NCI-H526 (cell line): ENCODE results near the gene SMIM24.
"Not testable (repeated sequence)": the region's sequence is repeated elsewhere in the genome, so short reads cannot be mapped to it uniquely, and the experiment has no call there.

Experiments used
- DNase-seq, 2 experiments: peaks; one replicate each; lab custom pipeline; 2025; lab: John Stamatoyannopoulos, UW

The SMIM24 gene

DNA sequence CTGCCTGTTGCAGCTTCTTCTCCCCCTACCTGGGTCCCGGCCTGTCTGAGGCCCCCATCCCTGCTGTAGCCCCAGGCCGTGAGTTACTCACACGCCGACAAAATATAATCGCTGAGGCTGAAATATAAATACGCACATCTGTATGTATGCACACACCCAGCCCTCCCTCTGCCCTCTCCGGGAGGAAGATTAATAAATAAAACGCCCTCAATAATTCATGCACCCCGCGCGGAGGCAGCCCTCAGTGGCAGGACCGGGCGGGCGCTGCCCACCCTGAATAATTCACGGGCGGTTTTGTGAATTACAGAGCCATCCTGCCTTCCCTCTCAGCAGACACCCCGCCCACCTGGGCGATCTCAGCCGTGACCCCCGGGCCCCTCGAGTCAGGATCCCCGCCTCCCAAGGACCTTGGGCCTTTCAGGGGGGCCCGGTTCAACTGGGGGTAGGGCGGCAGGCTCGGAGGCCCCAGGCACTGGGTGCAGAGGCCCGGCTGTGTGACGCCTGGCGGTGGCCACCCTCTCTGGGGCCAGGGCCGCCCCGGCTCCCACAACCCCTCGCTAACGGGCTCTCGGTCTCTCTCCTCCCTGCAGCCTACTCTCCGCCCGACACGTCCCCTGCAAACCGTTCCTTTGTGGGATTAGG, 24.2 kb downstream of the SMIM24 start:
- DNase-seq, result no peak

GRCh38 chr19:3455393-3455955, 24.9 kb downstream of the SMIM24 start:
- DNase-seq, result no peak

- no peak for DNase-seq
These were observed 25.5 kb downstream of the SMIM24 start for GRCh38 chr19:3454656-3455392.

- no peak for DNase-seq
These were observed 26.5 kb downstream of the SMIM24 start for GRCh38 chr19:3453840-3454239.

GRCh38 chr19:3452942-3453214, 27.4 kb downstream of the SMIM24 start:
- not testable (repeated sequence) for DNase-seq

GRCh38 chr19:3452171-3452941, 28.0 kb downstream of the SMIM24 start:
- DNase-seq, result no peak

GRCh38 chr19:3451451-3451866, 28.9 kb downstream of the SMIM24 start:
- no peak for DNase-seq

- DNase-seq, result no peak
These were observed 29.4 kb downstream of the SMIM24 start for GRCh38 chr19:3450796-3451411.

DNA sequence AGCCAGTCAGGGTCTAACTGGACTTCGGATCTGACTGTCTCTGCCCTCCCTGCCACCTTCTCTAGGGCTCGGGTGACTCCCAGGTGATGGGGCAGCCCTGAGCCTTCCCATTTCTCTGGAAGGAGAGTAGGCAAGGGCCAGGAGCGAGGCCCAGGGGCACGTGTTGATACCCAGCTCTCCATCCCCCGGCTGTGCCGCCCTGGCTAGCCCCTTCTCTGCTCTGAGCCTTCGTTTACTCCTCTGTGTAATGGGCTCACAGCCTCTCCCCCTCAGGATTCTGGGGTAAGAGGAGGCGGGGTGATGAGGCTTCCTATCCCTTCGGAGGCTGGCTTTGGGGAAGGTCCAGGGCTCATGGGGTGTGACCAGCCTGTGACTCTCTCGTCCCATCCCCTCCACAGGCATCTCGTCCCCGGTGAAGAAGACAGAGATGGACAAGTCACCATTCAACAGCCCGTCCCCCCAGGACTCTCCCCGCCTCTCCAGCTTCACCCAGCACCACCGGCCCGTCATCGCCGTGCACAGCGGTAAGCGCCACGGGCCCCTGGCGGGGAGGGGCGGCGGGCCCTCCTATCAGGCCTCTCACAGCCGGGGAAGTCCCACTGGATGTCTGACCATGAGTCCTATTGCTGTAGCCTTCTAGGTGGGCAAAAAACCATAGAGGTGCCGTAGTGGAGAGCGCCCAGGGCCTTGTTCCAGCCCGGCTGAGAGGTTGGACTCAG, 31.6 kb downstream of the SMIM24 start:
- DNase-seq, result no peak

- DNase-seq, result not testable (repeated sequence)
These were observed 33.7 kb downstream of the SMIM24 start for GRCh38 chr19:3446657-3447056.

DNA sequence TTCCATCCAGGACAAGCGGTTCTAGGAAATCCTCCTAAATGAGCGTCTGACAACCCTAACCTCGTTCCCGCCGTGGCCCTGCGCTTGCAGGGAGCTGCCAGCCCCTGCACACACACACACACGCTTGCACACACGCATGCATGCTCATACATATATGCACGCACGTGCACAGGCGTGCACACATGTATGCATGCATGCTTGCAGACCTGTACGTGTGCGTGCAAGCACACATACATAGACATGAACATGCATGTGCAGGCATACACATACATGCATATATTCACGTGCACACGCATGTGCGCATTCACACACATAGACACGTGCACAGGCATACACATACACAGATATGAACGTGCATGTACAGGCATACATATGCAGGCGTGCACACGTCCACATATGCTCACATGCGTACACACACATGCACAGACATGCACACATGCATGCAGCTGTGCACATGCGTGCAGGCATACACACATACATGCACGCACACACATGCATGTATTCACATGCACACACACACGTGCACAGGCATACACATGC, 35.6 kb downstream of the SMIM24 start:
- no peak for DNase-seq

- DNase-seq, result no peak
These were observed 36.3 kb downstream of the SMIM24 start for GRCh38 chr19:3443840-3444694.

DNA sequence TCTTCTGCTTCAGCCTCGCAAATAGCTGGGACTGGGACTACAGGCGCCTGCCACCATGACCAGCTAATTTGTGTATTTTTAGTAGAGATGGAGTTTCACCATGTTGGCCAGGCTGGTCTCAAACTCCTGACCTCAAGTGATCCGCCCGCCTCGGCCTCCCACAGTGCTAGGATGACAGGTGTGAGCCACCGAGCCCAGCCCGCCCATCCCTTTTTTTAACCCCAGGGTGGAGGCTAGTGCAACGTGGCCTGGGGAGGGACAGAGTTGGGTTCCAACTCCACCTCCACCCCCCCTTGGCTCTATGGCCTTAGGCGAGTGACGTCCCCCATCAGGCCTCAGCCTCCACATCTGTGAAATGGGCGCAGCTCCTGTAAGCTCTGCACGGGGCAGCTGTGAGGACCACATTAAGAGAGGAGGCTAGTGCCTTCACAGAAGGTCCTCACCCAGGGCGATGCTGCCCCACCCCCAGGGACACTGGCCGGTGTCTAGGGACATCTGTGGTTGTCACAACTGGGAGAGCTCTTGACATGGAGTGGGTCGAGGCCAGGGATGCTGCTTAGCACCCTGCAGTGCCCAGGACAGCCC, 37.7 kb downstream of the SMIM24 start:
- DNase-seq, result no peak

- DNase-seq, result no peak
These were observed 38.4 kb downstream of the SMIM24 start for GRCh38 chr19:3441986-3442329.

DNA sequence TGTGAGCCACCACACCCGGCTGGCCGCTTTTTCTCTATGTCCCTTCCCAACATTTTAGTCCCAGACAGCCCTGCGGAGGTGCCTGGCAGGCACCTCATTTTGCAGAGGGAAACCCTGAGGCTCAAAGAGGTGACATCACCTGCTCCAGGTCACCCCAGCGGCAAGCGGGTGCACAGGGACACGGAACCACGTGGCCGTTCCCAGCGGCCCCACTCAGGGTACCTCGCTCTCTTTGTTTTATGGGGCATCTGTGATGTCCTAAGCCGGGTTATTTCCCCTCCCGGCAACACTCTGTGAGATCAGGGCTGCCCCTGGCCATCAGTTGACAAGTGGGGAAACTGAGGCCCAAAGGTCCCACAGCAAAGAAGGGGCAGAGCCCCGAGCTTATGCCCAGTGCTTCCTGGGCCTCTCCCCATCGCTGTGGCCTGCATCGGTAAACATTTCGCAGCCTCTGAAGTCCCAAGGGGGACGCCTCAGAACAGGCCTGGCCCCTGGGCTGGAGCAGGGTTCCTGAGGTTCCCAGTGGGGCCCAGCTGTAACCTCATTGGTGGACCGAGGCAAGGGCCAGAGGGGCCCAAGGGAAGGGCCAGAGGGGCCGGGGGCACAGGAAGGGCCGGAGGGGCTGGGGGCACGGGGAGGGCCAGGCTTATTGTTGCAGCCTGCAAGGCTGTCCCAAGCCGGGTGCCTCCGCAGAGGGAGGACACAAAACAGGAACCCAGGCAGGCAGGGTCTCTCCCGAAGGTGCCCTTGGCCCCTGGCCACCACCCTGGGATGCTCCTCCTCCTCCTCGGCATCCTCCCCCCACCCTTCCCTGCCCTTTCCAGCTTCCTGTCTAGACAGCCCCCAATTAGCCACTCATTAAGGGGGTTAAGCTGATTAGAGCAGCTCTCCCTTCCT, 39.0 kb downstream of the SMIM24 start:
- no peak for DNase-seq

DNA sequence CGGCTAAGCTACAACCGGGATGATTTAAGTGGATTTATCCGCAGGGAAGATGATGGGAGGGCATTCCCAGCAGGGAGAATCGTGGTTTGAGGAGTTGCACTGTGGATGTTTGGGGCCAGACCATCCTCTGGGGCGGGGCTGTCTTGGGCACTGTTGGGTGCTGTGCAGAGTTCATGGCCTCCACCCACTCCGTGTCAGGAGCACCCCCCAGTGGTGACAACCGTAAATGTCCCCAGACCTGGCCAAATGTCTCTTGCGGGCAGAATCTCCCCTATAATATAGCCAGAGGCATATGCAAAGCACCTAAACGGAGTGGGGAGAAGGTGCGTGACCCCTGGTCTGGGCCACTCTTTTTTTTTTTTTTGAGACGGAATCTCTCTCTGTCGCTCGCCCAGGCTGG, 40.2 kb downstream of the SMIM24 start:
- DNase-seq, result peak in 1 of 2 experiments; percentile 5

GRCh38 chr19:3434630-3435553, 45.4 kb downstream of the SMIM24 start:
- peak; percentile 76 to 94 for DNase-seq
